ENCODE data around the gene KIF25.

DNA sequence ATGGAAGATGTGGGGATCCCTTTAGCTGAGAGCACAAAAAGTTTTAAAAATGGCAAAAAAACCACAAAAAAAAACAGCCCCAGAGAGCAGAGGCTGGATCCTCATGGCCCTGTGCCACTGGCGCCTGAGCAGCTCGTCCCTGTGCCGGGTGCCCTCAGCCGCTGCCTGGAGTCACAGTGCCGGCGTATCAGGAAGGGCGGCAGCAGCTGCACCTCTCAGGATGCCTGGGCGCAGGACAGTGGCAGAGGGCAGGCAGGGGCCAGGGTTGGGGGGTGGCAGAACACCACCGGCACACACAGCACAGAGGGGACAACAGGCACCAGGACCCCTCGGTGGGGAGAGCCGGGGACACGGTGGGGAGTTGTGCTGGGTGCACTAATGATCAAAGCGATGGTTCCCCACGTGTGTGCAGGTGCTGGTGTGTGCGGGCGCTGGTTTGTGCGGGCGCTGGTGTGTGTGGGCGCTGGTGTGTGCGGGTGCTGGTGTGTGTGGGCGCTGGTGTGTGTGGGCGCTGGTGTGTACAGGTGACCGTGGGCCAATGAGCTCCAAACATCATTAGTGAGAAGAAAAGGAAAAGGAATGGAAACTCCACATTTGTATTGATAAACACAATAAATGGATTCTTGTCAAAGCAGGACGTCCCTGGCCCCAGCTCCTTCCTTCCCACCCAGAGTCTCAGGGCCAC, 83.1 kb downstream of the KIF25 start:
- no peak for TF ChIP-seq CTCF (IDR thresholded peaks at IDR 0.05)
- TF ChIP-seq EP300 (IDR thresholded peaks at IDR 0.05): no peak
